ENCODE data around the gene ZNF862.

ZNF862 gene

DNA sequence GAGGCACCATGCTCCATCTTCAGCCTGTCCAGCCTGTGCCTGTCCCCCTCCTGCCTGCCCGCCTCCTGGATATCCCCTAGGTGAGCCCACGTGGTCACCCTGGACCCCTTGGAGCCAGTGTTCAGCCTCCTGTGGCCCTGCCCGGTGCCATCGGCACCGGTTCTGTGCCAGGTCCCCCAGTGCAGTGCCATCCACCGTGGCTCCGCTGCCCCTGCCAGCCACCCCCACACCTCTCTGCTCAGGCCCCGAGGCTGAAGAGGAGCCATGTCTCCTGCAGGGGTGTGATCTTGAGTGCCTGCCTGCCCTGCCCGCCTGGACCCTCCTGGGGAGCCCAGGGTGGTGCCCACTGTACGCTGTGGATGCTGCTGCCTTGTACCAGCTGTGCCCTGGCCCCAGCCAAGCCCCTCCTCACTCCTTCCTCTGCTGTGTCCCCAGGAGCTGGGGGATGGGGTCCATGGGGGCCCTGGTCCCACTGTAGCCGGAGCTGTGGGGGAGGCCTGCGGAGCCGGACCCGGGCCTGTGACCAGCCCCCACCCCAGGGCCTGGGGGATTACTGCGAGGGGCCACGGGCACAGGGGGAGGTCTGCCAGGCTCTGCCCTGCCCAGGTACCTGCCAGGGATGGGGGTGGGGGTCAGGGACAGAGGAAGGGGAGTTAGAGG is 26.2 kb upstream of the ZNF862 start:
- no peak for DNase-seq

GRCh38 chr7:149813254-149814035 is 24.7 kb upstream of the ZNF862 start:
- no peak for DNase-seq

GRCh38 chr7:149814494-149814893 is 23.7 kb upstream of the ZNF862 start:
- no peak for DNase-seq

- no peak for DNase-seq
Measured at GRCh38 chr7:149815121-149815520, 23.1 kb upstream of the ZNF862 start.

GRCh38 chr7:149815661-149816266 is 22.4 kb upstream of the ZNF862 start:
- DNase-seq = no peak

GRCh38 chr7:149816267-149816751 is 21.9 kb upstream of the ZNF862 start:
- DNase-seq = no peak

DNA sequence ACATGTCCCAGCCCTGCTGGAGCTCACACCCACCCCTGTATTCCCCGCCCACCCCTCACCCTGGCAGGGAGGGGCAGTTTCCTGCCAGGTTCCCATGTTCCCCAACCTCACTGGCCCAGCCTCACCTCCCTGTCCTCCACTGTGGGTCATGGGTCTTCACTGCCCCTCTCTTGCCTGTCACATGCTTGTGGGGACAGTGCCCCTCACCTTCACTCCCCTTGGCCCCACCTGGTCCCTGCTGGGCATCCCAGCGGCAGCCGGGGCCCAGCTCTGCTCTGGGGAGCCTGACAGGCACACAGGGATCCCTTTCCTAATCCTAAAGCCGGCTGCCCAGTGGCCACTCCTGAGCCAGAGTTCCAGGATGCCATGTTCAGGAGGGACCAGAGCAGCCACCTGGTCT is 21.4 kb upstream of the ZNF862 start:
- no peak for DNase-seq

- DNase-seq = no peak
Measured at GRCh38 chr7:149817301-149817771, 20.8 kb upstream of the ZNF862 start.

- no peak for DNase-seq
Measured at GRCh38 chr7:149817836-149818535, 20.2 kb upstream of the ZNF862 start.

DNA sequence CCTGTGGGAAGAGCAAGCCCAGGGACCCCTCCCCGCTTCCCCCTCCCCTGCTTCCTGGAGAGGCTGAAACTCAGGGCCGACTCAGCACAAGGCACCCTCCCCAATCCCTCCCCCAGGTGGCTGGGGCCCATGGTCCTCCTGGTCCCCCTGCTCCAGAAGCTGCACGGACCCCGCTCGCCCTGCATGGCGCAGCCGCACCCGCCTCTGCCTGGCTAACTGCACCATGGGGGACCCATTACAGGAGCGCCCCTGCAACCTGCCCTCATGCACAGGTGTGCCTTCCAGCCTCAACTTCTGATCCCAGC is 19.7 kb upstream of the ZNF862 start:
- DNase-seq = no peak

- no peak for DNase-seq
Measured at GRCh38 chr7:149819141-149819960, 18.8 kb upstream of the ZNF862 start.

- DNase-seq = no peak
Measured at GRCh38 chr7:149819961-149820340, 18.2 kb upstream of the ZNF862 start.

DNA sequence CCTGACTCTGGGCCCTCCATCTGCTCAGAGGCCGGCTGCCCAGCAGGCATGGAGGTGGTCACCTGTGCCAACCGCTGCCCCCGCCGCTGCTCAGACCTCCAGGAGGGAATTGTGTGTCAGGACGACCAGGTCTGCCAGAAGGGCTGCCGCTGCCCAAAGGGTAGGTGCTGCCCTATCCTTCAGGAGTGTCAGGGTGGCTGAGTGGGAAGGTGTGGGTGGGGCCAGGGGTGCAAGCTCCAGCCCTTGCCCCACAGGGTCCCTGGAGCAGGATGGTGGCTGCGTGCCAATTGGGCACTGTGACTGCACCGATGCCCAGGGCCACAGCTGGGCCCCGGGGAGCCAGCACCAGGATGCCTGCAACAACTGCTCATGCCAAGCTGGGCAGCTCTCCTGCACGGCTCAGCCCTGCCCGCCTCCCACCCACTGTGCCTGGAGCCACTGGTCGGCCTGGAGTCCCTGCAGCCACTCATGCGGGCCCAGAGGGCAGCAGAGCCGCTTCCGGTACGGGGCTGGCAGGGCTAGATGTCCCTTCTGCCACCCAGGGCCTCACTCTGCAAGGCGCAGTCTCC is 17.5 kb upstream of the ZNF862 start:
- no peak for DNase-seq

DNA sequence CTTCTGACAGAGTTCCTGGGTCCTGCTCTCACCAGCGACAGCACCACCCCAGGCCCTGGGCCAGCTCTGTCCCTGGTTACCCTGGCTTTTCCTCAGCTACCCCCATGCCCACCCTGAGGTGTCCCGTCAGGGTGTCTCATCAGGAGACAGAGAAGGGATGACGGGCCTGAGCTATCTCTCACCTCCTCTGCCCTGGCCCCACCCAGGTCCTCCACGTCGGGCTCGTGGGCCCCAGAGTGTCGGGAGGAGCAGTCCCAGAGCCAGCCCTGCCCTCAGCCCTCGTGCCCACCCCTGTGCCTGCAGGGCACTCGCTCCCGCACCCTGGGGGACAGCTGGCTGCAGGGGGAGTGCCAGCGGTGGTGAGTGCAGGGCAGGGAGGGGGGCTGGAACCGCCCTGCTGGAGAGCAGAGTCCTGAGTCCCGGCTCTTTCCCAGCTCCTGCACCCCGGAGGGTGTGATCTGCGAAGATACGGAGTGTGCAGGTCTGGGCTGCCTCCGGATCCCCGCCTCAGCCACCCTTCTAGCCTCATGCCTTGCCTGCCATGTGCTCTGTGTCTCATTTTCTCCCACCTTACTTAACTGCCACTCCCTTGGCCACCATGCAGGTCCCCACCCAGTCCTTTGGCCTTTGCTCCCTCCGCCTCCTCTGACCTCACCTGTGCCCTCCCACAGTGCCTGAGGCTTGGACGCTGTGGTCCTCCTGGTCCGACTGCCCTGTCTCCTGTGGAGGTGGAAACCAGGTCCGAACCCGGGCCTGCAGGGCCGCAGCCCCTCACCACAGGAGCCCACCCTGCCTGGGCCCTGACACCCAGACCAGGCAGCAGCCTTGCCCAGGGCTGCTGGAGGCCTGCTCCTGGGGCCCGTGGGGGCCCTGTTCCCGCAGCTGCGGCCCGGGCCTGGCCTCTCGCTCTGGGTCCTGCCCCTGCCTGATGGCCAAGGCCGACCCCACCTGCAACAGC is 16.7 kb upstream of the ZNF862 start:
- DNase-seq = no peak

GRCh38 chr7:149822353-149822943 is 15.7 kb upstream of the ZNF862 start:
- no peak for DNase-seq

- no peak for DNase-seq
Measured at GRCh38 chr7:149823191-149823630, 15.0 kb upstream of the ZNF862 start.

- no peak for DNase-seq
Measured at GRCh38 chr7:149823631-149824199, 14.5 kb upstream of the ZNF862 start.

GRCh38 chr7:149824301-149824741 is 13.9 kb upstream of the ZNF862 start:
- DNase-seq = no peak

- DNase-seq = no peak
Measured at GRCh38 chr7:149824748-149825566, 13.2 kb upstream of the ZNF862 start.
